HG02943 (cell line): ENCODE data around the gene CALY.

ENCODE experiments used
- ATAC-seq: cut with Tn5 transposase; IDR thresholded peaks from one replicate; pipeline ENCODE4 v1.9.1; 2021; ENCODE audit warnings: mild to moderate bottlenecking, low read depth, moderate library complexity; ENCODE audit not compliant: unreplicated experiment

The CALY gene

GRCh38 chr10:133276100-133276434, 60.6 kb downstream of the CALY start:
- no peak for ATAC-seq

- ATAC-seq = peak; percentile 40
These were observed 61.0 kb downstream of the CALY start for GRCh38 chr10:133275684-133276092.

- peak; percentile 35 for ATAC-seq
These were observed 61.7 kb downstream of the CALY start for GRCh38 chr10:133274751-133275683.
